Trophoblast cell (in vitro differentiated cells and primary cell): ENCODE results near the gene IP6K3.

Experiments
- DNase-seq, 2 donors: peaks; one replicate each; pipeline ENCODE4 v3.0.0-alpha.2; 2016
- H2AFZ ChIP-seq: 2 replicates; pipeline ENCODE4 v1.6.1; 2013; ENCODE audit warnings: low read length, moderate library complexity, mild to moderate bottlenecking; ENCODE audit not compliant: insufficient read depth, poor library complexity
- H2AK5ac ChIP-seq: 2 replicates; pipeline ENCODE4 v1.6.1; 2013; ENCODE audit warnings: mild to moderate bottlenecking, low read length
- H2BK120ac ChIP-seq: 2 replicates; pipeline ENCODE4 v1.6.1; 2013; ENCODE audit warnings: low read length, mild to moderate bottlenecking, moderate library complexity; ENCODE audit not compliant: insufficient read depth, poor library complexity
- H2BK12ac ChIP-seq: 2 replicates; pipeline ENCODE4 v1.6.1; 2013; ENCODE audit warnings: mild to moderate bottlenecking, low read length, moderate library complexity
- H2BK5ac ChIP-seq: 2 replicates; pipeline ENCODE4 v1.6.1; 2013; ENCODE audit warnings: low read length, low read depth, moderate library complexity, mild to moderate bottlenecking; ENCODE audit not compliant: poor library complexity
- H3K14ac ChIP-seq: 2 replicates; pipeline ENCODE4 v1.6.1; 2013; ENCODE audit warnings: mild to moderate bottlenecking, low read length
- H3K18ac ChIP-seq: 2 replicates; pipeline ENCODE4 v1.6.1; 2013; ENCODE audit warnings: mild to moderate bottlenecking, low read length
- H3K23ac ChIP-seq: 2 replicates; pipeline ENCODE4 v1.6.1; 2013; ENCODE audit warnings: low read length
- H3K27ac ChIP-seq: 2 replicates; pipeline ENCODE4 v1.5.1; 2013; ENCODE audit warnings: low read depth, mild to moderate bottlenecking, inconsistent platforms, low read length, moderate library complexity
- H3K27me3 ChIP-seq: 2 replicates; pipeline ENCODE4 v1.6.1; 2013; ENCODE audit warnings: inconsistent platforms, mild to moderate bottlenecking, low read length, moderate library complexity; ENCODE audit not compliant: insufficient read depth
- H3K36me3 ChIP-seq, 2 experiments: 1 replicate in 1 of 2; 2 replicates in 1 of 2; pipeline ENCODE4 v1.6.1; 2013; ENCODE audit warnings: low read length in 2 of 2, mild to moderate bottlenecking in 2 of 2, moderate library complexity in 1 of 2; ENCODE audit not compliant: insufficient read depth in 2 of 2, control insufficient read depth in 1 of 2
- H3K4ac ChIP-seq: 2 replicates; pipeline ENCODE4 v1.6.1; 2013; ENCODE audit warnings: low read depth, mild to moderate bottlenecking, low read length, moderate library complexity
- H3K4me1 ChIP-seq, 2 experiments: 1 replicate in 1 of 2; 2 replicates in 1 of 2; pipeline ENCODE4 v1.6.1; 2013; ENCODE audit warnings: low read length in 2 of 2, mild to moderate bottlenecking in 2 of 2, moderate library complexity in 1 of 2; ENCODE audit not compliant: insufficient read depth in 2 of 2, control insufficient read depth in 1 of 2
- H3K4me2 ChIP-seq: 2 replicates; pipeline ENCODE4 v1.6.1; 2013; ENCODE audit warnings: inconsistent platforms, mild to moderate bottlenecking, low read length, moderate library complexity
- H3K4me3 ChIP-seq: 2 replicates; pipeline ENCODE4 v1.5.1; 2013; ENCODE audit warnings: mild to moderate bottlenecking, low read depth, low read length, inconsistent platforms
- H3K79me1 ChIP-seq: one replicate; pipeline ENCODE4 v1.6.1; 2013; ENCODE audit warnings: low read length
- H3K79me2 ChIP-seq: 2 replicates; pipeline ENCODE4 v1.6.1; 2013; ENCODE audit warnings: low read length, mild to moderate bottlenecking; ENCODE audit not compliant: control insufficient read depth, insufficient read depth, poor library complexity
- H3K9ac ChIP-seq: 2 replicates; pipeline ENCODE4 v1.6.1; 2013; ENCODE audit warnings: mild to moderate bottlenecking, low read length
- H3K9me3 ChIP-seq: 2 replicates; pipeline ENCODE4 v1.6.1; 2013; ENCODE audit warnings: low read depth, mild to moderate bottlenecking, control low read depth, inconsistent platforms, low read length; ENCODE audit not compliant: insufficient read depth
- H4K12ac ChIP-seq: 2 replicates; pipeline ENCODE4 v1.6.1; 2013; ENCODE audit warnings: low read depth, mild to moderate bottlenecking, low read length, moderate library complexity
- H4K8ac ChIP-seq: 2 replicates; pipeline ENCODE4 v1.6.1; 2013; ENCODE audit warnings: low read depth, mild to moderate bottlenecking, low read length, moderate library complexity
- H4K91ac ChIP-seq: one replicate; pipeline ENCODE4 v1.6.1; 2013; ENCODE audit warnings: low read depth, mild to moderate bottlenecking, low read length, moderate library complexity
- WGBS: extraction: QIAGEN DNeasy Blood & Tissue Kit; methylation state at CpG from one replicate; pipeline ENCODE4 v1.1.7; 2013; ENCODE audit warnings: missing lambda C conversion rate; ENCODE audit not compliant: insufficient read length, insufficient coverage; ENCODE audit errors: extremely low coverage; 5-methylcytosine and 5-hydroxymethylcytosine counted together

The IP6K3 gene

DNA sequence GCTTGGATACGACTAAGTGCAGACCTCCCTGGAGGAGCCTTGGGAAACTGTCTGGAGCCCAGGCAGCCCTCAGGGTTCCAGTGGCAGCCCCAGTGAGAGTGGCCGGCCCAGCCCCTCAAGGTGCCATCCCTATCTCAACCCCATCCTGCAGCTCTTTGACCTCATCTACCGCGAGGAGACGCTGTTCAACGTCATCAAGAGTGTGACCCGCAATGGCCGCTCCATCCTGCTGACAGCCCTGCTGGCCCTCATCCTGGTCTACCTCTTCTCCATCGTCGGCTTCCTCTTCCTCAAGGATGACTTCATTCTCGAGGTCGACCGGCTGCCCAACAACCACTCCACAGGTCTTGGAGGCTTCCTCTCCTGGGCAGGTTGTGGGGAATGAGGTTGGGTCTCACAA, 55.9 kb downstream of the IP6K3 start:
- H3K4me3 ChIP-seq, result no peak overlapping the region
- H3K4me2 ChIP-seq, result no peak overlapping the region
- peaks cover 33 to 37% of the 10 kb centered on the region in 2 experiments for H3K36me3 ChIP-seq
- no peak overlapping the region for H2BK12ac ChIP-seq
- no peaks in the 10 kb centered on the region for H3K79me2 ChIP-seq
- H3K9ac ChIP-seq, result no peak overlapping the region
- H3K4ac ChIP-seq, result no peak overlapping the region
- H3K9me3 ChIP-seq, result peaks cover 2% of the 10 kb centered on the region
- H4K12ac ChIP-seq, result no peak overlapping the region
- no peaks in the 10 kb centered on the region for H3K27me3 ChIP-seq
- no peak overlapping the region for H2BK120ac ChIP-seq
- no peak overlapping the region for H3K27ac ChIP-seq
- H4K8ac ChIP-seq, result no peak overlapping the region
- H3K4me1 ChIP-seq, result peaks cover 5 to 11% of the 10 kb centered on the region in 2 experiments
- H4K91ac ChIP-seq, result no peak overlapping the region
- no peak overlapping the region for H3K23ac ChIP-seq
- H2AFZ ChIP-seq, result no peak overlapping the region
- no peak for DNase-seq
- no peak overlapping the region for H2AK5ac ChIP-seq
- no peak overlapping the region for H3K14ac ChIP-seq
- no CpG with 5 or more reads among the region's 13 CpGs for whole genome bisulfite sequencing
- H3K18ac ChIP-seq, result no peak overlapping the region
- no peak overlapping the region for H2BK5ac ChIP-seq
- H3K79me1 ChIP-seq, result no peaks in the 10 kb centered on the region

DNA sequence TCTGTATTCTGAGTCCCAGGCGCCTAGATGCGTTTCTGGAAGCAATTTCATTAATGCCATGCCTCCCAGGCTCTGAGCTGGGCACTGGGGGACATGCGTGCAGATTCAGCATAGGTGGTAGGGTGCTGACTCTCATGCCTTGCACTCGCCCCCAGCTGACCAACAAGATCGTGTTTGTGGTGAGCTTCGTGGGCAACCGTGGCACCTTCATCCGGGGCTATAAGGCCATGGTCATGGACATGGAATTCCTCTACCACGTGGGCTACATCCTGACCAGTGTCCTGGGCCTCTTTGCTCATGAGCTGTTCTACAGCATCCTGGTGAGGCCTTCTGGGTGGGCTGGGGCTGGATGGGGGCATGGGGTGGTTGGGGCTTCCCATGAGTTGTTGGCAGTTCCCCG, 56.8 kb downstream of the IP6K3 start:
- peaks cover 5 to 11% of the 10 kb centered on the region in 2 experiments for H3K4me1 ChIP-seq
- DNase-seq, result no peak
- peaks cover 2% of the 10 kb centered on the region for H3K9me3 ChIP-seq
- no peak overlapping the region for H2AFZ ChIP-seq
- WGBS, result no CpG with 5 or more reads among the region's 10 CpGs
- H3K4ac ChIP-seq, result no peak overlapping the region
- H3K36me3 ChIP-seq, result peaks cover 29 to 36% of the 10 kb centered on the region in 2 experiments
- H3K79me2 ChIP-seq, result no peaks in the 10 kb centered on the region
- no peak overlapping the region for H2BK12ac ChIP-seq
- H3K14ac ChIP-seq, result no peak overlapping the region
- no peak overlapping the region for H3K4me2 ChIP-seq
- H3K27ac ChIP-seq, result no peak overlapping the region
- no peak overlapping the region for H3K23ac ChIP-seq
- no peak overlapping the region for H4K12ac ChIP-seq
- no peaks in the 10 kb centered on the region for H3K27me3 ChIP-seq
- no peak overlapping the region for H2BK120ac ChIP-seq
- no peak overlapping the region for H2BK5ac ChIP-seq
- no peak overlapping the region for H4K91ac ChIP-seq
- H3K79me1 ChIP-seq, result no peaks in the 10 kb centered on the region
- H3K9ac ChIP-seq, result no peak overlapping the region
- H4K8ac ChIP-seq, result no peak overlapping the region
- H2AK5ac ChIP-seq, result no peak overlapping the region
- H3K4me3 ChIP-seq, result no peak overlapping the region
- no peak overlapping the region for H3K18ac ChIP-seq

DNA sequence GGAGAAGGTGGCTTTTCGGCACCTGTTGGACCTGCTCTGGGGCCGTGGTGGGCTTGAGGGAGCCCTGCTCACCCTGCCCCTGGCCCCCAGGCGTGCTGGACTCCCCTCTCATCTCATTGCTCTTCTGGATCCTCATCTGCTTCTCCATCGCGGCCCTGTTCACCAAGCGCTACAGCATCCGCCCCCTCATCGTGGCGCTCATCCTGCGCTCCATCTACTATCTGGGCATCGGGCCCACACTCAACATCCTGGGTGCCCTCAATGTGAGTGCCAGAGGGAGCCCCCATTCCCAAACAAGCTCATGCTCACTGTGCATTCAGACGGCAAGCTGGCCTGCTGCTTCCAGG, 57.6 kb downstream of the IP6K3 start:
- peaks cover 27 to 35% of the 10 kb centered on the region in 2 experiments for H3K36me3 ChIP-seq
- no peak overlapping the region for H3K4me2 ChIP-seq
- H3K23ac ChIP-seq, result no peak overlapping the region
- no peaks in the 10 kb centered on the region for H3K79me2 ChIP-seq
- no peaks in the 10 kb centered on the region for H3K79me1 ChIP-seq
- no peak for DNase-seq
- no peak overlapping the region for H3K27ac ChIP-seq
- no peak overlapping the region for H3K14ac ChIP-seq
- no peak overlapping the region for H3K9ac ChIP-seq
- no peak overlapping the region for H4K12ac ChIP-seq
- WGBS, result no CpG with 5 or more reads among the region's 12 CpGs
- H2BK12ac ChIP-seq, result no peak overlapping the region
- H2AFZ ChIP-seq, result no peak overlapping the region
- no peak overlapping the region for H2BK120ac ChIP-seq
- H4K8ac ChIP-seq, result no peak overlapping the region
- H2AK5ac ChIP-seq, result no peak overlapping the region
- no peak overlapping the region for H3K4ac ChIP-seq
- no peaks in the 10 kb centered on the region for H3K27me3 ChIP-seq
- H4K91ac ChIP-seq, result no peak overlapping the region
- no peak overlapping the region for H2BK5ac ChIP-seq
- H3K4me3 ChIP-seq, result no peak overlapping the region
- H3K4me1 ChIP-seq, result peaks cover 5 to 11% of the 10 kb centered on the region in 2 experiments
- peaks cover 2% of the 10 kb centered on the region for H3K9me3 ChIP-seq
- no peak overlapping the region for H3K18ac ChIP-seq

DNA sequence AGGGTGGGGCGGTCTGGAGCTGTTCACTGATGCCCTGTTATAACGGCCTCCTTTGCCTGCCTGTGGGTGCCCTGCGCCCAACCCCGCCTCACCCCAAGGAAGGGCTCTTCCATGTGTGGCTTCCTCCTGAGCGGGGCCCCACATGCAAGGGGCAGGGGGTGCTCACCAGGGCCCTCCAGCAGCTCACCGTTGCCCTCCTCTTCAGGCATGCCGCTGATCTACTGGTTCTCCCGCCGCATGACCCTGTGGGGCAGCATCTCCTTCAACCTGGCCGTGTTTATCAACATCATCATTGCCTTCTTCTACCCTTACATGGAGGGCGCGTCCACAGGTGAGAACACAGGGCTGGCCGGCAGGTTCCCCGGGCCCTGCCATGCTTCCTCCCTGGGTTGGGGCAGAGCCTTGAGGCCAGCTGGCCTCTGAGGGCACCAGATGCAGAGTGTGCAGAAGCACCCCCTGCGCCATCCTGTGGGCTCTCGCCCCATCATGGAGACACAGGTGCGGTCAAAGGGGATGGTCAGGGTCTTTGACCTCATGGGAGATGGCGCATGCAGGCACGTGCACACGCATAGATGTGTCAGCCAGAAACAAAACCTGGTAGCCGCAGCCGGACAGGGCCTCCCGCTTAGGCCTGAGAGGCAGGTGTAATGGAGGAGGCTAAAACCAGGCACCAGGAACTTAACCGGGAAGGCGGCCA, 58.1 kb downstream of the IP6K3 start:
- H4K91ac ChIP-seq, result no peak overlapping the region
- H3K36me3 ChIP-seq, result peaks cover 24 to 35% of the 10 kb centered on the region in 2 experiments
- no peak overlapping the region for H2AK5ac ChIP-seq
- H2BK12ac ChIP-seq, result no peak overlapping the region
- H2BK5ac ChIP-seq, result no peak overlapping the region
- H3K4me1 ChIP-seq, result peaks cover 5 to 11% of the 10 kb centered on the region in 2 experiments
- H3K4me2 ChIP-seq, result no peak overlapping the region
- no peak overlapping the region for H2AFZ ChIP-seq
- no peak overlapping the region for H3K14ac ChIP-seq
- no peak overlapping the region for H3K4me3 ChIP-seq
- no CpG with 5 or more reads among the region's 25 CpGs for WGBS
- no peaks in the 10 kb centered on the region for H3K27me3 ChIP-seq
- no peaks in the 10 kb centered on the region for H3K79me2 ChIP-seq
- H2BK120ac ChIP-seq, result no peak overlapping the region
- H3K18ac ChIP-seq, result no peak overlapping the region
- DNase-seq, result no peak
- H3K79me1 ChIP-seq, result no peaks in the 10 kb centered on the region
- H3K9me3 ChIP-seq, result peaks cover 2% of the 10 kb centered on the region
- H4K8ac ChIP-seq, result no peak overlapping the region
- no peak overlapping the region for H3K27ac ChIP-seq
- H3K4ac ChIP-seq, result no peak overlapping the region
- no peak overlapping the region for H4K12ac ChIP-seq
- H3K23ac ChIP-seq, result no peak overlapping the region
- H3K9ac ChIP-seq, result no peak overlapping the region
